ENCODE data around the gene PCMTD2.
"Not testable (repeated sequence)": the region's sequence is repeated elsewhere in the genome, so short reads cannot be mapped to it uniquely, and the experiment has no call there.

PCMTD2 gene

DNA sequence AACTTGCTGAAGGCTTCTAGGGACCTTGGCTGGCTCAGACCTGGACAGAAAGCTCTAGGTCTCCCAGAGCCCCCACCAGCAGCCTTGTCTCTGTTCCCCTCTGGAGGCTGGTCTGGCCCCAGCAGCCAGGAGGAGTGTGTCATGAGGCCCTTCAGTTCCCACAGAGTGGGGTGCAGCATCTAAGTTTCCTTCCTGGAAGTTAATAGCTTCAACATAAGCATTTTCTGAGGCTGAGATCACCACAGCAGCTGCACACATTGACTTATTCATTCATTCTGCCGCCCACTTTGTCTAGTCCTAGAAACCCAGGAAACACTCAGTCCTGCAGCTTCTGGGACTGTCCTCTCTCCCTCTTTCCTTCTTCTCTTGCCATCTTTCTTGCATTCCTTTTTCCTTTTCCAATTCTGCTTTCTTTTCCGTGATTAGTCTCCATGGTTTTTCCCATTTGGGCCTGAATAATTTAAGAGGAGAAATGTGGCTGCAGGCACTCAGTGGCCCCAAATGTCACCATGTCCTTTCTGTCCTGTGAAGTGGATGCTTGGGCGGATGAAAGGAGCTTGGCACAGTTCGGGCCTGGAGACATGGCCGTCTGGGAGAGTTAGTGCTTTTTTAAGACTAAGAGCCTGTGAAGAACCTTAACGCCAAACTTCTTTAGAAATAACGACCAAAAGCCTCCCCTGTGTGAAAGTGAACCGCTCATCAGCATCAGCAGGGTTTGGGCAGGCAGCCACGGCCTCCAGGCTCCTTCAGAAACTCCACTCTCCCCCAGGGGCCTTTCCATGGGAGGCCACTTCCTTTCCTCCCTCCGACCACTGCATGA lies 31.0 kb upstream of the PCMTD2 start:
- no peak for DNase-seq

DNA sequence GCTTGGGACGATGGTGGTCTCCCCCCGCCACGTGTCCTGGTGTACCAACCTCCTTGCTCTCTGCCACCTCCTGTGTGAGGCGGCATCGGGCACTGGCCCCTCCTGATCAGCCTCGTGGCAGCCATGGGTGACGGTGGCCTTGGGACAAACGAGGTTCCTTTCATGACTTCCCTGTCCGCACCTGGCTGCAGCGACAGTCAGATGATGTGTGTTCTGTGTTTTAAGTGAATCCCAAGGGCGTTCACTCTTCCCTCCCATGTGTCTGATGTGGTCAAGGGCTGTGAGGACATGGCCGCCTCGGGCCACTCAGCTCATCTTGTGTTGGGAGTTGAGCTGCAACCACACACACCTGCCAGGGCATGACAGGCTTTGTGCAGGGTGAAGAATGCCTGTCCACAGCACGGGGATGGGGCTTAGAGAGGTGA lies 30.4 kb upstream of the PCMTD2 start:
- DNase-seq, result no peak

DNA sequence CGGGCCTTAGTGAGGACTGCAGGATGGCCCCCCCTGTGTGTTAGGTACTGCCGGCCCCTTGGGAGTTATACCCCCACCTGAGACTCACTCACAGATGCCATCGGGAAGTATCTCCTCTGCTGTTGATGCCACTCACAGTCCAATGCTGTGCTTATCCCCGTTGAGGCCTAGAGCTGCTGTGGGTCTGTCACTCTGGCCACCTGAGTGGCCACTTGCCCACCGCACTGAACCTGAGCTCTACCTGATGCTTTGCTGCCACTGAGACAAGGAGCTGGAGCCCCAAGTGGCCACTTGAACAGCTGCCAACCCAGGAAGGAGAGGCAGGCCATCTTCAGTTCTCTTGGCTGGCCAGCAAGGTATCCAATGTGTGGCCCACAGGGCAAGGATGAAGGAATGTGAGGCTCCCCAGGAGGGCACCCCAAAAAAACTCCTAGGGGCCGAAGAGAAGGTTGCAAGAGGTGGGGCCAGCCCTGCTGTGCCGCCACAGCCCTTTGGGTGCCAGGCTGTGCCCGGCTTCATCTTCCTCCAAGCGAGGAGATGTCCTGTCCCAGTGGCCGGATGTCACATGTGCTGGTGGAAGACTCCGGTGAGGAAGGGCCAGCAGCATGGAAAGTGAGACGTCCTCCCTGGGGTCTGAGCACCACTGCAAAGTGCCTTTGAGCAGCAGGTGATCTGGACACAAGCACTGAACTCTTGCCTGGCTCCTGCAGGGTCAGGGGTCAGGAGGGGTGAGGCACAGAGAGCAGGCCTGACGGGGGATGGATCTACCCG lies 29.5 kb upstream of the PCMTD2 start:
- no peak for DNase-seq

DNA sequence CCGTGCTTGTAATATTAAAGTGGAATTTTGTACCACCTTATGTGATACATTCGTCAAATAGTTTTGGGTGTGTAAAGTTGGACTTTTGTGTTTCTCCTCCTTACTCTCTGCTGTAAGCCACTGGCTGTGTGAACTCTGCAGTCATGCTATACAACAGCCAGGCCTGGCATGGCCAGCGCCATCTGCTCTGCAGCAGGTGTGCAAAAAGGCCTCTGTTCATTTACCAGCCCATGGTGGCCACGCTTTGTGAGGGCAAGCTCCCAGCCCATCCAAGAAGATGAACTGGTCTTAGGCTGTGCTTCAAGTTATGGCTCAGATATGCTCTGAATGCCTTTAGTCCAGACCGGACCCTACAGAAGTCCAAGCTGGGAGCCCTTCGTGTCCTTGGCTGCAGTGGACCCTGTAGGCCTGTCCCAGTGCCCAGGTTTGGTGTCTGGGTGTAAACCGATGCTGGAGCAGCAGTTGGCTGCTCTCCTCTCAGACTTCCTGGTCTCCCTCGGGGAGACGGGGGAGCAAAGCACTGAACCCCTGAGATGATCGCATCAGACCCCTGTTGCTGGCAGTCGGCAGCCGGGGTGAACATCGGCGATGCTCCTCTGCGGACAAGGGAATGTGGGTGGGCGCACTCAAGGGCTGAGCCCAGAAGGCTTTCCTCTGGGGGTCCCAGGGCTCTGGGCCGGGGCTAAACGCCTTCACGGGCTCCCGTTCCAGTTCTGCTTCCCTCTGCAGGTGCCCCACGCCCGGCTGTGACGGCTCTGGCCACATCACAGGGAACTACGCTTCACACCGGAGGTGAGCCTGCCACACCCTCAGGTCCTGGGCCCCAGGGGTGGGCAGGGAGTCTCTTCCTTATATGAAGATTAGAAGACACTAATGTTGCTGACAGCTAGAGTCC lies 28.6 kb upstream of the PCMTD2 start:
- DNase-seq, result no peak

DNA sequence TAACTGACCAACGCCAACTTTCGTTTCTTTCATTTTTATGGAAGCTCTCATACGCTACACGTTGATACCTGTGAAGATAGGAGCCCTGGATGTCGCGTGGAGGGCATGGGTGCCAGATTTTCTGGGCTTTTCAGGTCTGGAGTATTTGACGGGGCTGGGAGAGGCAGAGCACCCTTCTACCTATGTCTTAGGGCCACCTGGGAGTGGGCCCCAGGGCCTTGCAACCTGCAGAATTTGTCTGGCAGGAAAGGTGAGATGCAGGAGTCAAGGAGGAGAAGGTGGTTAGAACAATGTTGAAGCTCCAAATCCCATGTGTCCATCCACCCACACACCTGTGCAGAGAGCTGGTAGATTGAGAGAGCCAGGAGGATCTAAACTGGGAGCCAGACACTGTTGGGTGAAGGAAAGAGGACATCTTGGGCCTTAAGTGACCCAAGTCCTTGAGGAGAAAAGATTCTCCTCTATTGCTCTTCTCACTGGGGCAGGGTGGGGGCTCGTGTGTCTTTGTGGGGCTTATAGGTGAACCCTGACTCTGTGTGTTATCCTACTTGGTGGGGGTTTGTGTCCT lies 27.4 kb upstream of the PCMTD2 start:
- no peak for DNase-seq

DNA sequence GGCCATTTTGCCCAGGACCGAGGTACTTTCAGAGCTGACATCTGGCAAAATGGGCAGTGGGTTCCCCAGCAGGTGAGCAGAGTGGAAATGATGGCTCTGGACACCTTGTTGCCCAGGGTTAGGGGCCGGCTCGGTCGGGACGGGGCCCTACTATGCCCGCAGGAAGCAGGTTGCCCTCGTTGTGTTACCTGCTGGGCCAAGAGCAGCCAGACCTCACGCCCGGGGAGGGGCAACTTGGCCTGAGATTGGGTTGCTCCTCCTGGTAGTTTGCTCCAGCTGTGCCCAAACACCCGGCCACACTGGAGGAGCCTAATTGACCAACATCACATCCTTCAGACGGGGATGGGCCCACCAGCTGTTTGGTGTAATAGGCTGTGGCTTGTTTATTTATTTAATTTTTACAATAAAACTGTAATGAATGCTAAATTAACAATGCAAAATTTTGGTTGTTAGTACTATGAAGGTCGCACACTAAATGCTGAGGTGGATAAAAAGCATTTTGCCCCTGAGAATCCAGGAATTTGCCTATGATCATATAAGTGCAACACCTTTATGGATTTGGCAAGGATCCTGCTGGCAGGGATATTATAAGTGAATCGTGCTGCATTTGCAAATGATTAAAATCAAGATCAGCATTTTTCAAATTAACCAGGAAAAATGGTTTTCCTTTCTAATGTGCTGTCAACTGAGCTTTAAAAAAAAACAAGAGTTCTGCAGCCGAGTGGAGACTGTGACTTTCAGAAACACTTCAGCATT lies 26.6 kb upstream of the PCMTD2 start:
- no peak for DNase-seq

DNA sequence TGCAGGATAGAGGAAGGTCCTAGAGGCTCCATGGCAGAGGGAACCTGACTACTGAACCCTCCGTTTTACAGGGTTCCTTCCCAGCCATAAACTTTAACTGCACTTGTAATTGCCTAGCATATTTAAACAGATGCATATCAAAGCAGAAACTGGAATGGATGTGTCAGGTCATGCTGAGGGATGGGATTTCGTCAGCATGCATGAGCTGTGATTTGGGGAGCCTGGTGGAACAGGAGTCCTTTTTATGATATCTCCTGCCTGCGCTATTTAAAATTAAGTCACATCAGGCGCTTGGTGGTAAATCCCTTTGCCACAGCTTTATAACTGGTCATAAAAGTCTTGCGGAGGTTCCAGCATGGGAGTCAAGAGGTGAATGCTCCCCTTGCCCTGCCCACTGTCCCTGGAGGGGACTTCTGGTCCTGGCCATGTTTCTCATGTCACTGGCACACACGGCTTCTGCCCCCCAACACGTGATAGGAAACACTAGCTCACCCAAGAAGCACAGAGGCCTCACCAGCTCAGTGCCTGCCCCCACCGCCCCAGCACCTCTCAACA lies 26.0 kb upstream of the PCMTD2 start:
- DNase-seq, result no peak

DNA sequence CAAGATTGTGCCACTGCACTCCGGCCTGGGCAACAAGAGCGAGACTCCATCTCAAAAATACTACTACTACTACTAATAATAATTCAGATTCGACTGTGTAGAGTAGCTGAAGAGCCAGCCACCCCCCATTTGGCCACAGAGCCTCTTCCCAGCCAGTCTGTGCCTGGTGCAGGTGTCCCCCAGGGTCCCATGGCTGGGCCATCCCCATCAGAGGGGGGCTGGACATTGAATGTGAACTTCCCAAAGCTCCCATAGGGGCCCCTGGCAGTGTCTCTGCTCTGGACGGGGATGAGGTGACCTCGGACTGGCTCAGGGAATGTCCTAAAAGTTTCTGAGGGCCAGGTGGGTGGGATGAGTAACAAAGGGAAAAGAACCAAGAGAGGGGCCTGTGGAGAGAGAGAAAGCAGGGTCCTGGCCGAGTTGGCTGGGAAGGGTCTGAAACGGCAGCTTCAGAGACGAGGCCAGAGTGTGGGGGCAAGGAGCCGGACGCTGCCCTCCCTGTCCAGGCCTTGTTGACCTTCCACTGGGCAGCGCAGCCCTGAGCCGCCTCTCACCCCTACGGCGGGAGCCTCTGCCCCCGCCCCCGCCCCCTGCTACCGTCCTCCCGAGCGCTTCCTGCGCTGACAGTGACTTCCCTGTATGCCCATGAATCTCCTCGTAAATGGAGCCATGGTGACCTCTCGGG lies 24.9 kb upstream of the PCMTD2 start:
- no peak for DNase-seq

DNA sequence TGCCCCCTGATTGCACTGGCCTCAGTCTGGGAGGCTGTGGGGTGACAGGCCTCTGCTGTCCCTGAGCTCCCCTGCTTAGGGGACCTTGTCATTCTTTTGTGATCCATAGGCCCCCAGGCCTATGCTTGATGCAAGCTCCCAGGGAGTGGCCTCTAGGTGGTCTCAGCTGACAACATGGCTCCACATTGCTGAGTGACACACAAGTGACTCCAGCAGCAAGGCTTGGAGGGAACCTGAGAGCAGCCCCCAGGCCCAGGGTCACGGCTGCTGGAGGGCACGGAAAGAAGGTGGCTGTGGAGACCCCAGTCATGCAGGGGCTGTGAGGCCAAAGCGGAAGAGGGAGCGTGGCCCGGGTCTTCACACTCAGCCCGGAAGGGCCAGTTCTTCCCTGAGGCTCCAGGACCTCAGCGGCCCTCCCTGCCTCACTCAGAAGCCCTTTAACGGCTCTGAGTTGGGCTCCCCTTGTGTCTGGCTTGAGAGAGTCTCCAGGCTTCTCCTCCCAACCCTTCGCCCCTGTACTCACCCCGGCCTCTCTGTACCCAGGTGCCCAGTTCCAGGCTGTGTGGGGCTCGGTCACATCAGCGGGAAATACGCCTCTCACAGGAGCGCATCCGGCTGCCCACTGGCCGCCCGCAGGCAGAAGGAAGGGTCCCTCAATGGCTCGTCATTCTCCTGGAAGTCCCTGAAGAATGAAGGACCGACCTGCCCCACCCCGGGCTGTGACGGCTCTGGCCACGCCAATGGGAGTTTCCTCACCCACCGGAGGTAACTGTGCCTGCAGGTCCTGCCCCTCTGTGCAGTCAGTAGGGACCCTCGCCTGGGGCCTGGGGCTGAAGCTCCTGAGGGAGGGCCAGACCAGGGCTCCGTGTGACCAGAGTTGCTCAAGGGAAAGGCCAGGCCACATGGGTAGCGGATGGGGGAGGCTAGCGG lies 23.7 kb upstream of the PCMTD2 start:
- no peak for DNase-seq

DNA sequence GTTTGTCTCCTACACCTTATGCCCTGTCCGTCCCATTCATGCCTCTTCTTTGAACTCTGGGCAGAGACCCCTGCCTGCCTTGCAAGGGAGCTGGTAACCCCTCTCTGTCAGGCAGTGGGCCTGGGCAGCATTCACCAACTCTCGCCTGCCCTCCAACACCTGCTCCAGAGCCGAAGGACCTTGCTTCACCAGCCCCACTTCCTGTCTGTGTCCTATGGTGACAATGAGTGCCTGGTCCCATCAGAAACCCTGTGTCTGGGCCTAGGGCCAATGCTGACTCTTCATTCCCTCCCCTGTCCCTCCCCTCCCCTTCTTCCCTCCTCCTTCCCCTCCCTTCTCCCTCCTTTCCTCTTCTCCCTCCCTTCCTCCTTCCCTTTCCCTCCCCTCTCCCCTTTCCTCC lies 22.8 kb upstream of the PCMTD2 start:
- no peak for DNase-seq

DNA sequence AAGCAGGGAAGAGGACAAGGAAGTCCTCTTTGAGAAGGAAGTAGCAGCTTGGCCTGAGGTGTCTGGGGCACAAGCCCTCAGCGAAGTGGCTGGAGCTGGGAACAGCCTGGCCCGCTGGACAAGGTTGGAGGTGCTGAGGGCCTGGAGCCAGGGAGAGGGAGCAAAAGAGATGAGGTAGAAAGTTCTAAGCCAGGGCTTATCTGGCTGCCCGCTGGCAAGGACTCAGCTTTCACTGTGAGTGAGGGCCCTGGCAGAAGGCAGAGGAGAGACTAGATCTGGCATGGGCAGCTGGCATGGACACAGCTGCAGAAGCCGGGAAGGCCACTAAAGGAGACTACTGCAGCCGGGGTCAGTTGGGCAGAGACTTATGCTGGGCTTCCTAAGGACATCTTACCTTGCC lies 21.8 kb upstream of the PCMTD2 start:
- no peak for DNase-seq

DNA sequence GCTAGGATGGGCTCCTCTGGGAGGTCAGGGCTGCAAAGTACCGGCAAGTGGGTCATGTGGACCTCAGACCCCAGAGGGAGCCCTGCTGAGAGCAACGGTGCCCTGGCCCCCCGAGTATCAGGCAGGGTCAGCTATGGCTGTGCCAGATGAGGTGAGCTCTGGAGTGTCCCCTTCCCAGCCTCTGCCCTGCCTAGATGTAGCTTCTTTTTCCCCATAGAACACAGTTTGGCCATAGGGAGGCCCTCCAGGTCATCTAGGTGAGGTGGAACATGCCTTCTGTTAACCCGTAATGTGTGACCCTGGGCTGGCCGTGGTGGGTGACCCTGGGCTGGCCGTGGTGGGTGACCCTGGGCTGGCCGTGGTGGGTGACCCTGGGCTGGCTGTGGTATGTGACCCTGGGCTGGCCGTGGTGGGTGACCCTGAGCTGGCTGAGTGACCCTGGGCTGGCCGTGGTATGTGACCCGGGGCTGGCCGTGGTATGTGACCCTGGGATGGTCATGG lies 21.2 kb upstream of the PCMTD2 start:
- DNase-seq, result no peak

DNA sequence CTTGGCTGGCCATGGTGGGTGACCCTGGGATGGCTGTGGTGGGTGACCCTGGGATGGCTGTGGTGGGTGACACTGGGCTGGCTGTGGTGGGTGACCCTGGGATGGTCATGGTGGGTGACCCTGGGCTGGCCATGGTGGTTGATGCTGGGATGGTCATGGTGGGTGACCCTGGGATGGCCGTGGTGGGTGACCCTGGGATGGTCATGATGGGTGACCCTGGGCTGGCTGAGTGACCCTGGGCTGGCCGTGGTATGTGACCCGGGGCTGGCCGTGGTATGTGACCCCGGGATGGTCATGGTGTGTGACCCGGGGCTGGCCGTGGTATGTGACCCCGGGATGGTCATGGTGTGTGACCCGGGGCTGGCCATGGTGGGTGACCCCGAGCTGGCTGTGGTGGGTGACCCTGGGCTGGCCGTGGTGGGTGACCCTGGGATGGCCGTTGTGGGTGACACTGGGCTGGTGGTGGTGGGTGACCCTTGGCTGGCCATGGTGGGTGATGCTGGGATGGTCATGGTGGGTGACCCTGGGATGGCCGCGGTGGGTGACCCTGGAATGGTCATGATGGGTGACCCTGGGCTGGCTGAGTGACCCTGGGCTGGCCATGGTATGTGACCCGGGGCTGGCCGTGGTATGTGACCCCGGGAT lies 20.5 kb upstream of the PCMTD2 start:
- not testable (repeated sequence) for DNase-seq

DNA sequence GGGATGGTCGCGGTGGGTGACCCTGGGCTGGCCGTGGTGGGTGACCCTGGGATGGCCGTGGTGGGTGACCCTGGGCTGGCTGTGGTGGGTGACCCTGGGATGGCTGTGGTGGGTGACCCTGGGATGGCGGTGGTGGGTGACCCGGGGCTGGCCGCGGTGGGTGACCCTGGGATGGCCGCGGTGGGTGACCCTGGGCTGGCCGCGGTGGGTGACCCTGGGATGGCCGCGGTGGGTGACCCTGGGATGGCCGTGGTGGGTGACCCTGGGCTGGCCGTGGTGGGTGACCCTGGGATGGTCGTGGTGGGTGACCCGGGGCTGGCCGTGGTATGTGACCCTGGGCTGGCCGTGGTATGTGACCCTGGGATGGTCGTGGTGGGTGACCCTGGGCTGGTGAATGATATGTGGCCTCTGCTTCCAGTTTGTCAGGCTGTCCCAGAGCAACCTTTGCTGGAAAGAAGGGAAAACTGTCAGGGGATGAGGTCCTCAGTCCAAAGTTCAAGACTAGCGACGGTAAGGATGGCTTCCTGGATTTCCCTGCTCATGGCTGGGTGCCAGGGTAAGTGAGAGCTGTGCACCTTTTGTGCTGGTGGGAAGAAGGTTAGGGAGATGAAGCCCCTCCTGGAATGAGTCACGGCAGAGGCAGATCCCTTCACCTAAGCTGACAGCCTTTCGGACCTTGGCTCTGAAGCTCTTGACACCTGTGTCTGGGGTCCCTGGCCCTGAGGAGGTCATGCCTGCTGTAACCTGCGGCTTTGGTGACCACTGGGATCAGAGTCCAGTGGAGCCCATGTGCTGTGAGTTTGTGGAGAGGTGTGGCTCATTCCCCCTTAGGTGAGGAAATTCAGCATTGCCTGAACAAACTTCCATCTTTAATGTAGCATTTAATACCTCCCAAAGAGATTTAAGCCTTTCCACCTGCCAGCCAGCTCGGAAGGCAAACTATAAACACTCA lies 19.1 kb upstream of the PCMTD2 start:
- DNase-seq, result no peak

DNA sequence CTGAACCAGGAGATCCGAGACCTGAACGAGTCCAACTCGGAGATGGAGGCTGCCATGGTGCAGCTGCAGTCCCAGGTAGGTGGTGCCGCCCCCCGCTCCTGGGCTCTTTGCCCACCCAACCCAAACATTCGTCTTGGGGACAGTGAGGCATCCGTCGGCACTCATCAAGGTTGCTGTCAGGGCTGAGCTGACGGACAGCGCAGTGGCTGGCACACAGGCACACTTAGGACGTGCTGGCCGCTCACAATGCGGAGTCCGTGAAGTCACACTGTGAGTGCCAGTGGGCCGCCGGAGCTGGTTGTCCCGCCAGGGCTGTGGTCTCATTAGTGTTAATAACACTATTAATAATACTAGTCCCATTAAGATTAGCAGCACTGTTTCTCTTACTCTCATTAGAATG lies 18.2 kb upstream of the PCMTD2 start:
- DNase-seq, result no peak

DNA sequence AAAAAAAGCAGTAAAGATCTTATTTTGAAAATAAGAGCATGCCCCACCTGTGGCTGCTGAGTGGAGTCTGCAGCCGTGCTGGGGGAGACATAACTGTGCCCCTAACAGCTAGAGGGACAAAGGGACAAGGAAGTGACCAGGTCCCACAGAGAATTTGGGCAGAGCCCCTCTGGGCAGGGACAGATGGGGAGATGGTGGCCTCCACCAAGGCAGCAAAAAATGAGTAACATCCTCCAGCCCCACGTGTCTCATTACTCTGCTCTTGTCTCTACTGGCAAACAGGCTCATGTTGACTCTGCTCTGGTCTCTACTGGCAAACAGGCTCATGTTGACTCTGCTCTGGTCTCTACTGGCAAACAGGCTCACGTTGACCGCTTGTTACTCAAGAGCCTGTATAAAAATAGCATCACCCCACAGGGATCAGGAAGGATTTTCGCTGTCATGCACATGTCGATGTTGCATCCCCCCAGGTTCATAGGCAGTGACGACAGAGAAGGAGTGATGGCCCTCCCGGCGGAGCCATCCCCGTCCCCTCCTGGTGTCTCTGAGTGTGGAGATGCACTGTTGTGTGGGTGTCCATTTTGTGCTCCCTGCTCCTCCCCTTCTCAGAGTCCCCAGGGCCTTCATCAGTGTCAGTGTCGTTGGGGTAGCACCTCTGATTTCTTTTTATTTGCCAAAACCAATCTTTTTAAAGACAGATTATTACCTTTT lies 17.3 kb upstream of the PCMTD2 start:
- no peak for DNase-seq

DNA sequence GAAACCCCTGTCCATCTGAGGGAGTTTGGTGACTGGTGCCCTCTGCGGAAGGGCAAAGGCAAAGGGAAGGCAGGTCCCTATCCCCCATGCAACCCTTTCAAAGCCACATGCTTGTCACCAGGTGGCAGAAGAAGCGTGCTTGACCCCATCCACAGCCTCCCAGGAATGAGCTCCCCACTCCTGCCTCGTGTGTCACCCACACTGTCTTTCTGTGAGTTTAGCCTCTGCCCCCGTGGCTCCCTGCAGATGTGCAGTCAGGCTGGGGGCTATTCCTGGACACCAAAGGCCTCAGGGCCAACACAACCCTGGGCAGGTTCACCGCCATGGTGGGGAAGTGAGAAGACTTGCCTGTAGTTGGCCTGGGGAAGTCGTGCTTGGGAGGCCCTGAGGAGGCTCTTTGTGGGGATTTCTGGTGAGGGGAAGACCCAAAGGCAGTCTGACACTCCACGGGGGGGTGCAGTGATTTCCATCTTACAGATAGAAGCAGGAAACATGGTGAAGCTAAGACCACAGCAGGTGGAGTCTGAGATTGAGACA lies 16.6 kb upstream of the PCMTD2 start:
- no peak for DNase-seq
